Raji (cell line): ENCODE measurements around the gene RBMX.

ENCODE experiments used
- POLR2A ChIP-seq: IDR thresholded peaks from 2 replicates; pipeline ENCODE4 v1.6.1; 2011; ENCODE audit warnings: low read depth, low read length, control low read depth; ENCODE audit not compliant: insufficient read depth

Gene RBMX

DNA sequence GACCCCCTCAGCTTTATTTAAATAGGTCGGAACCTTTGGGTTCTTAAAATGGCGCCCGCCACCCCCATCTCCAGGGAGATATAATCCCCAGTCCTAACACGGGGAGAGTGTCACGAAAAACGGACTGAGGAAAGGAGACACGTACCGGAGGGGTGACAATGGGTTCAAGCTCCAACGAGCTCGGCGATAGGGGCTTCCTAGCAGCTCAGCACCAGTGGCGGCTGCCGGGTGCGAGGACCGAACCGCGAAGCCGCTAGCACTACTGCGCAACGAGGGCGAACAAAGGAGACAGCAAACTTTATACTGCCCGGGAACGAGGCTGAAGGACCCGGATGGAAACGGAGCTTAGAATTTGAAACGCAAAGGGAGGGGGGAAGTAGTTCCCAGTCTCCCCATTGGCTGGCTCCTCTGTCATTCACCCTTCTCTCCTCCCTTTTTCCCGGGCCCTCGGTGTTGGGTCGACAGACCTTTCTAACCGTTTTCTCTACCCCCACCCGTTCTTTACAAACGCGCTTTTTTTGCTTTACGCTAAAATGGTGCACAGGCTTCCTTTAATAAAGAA, at the start of gene RBMX:
TSS of gene RBMX (minus strand) at position 274 of the 562 bp plus-strand sequence. CDS start 1,298 bp downstream, outside the sequence.
- TF ChIP-seq POLR2A, result peak; percentile 97

DNA sequence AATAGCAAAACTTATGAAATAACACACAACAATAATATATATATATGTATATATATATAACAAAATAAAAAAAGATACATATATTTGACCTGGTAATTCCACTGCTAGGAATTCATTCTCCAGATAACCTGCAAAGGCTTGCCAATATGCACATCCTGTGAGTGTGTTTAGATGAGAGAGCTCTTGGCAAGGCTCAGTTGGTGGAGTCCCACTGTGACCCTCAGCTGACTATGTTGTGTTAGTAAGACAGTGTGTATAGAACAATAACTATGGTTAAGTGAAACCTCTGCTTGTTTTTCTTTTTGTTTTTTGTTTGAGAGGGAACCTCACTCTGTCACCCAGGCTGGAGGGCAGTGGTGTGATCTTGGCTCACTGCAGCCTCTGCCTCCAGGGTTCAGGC, 39.5 kb upstream of the RBMX start:
- no peak for TF ChIP-seq POLR2A

DNA sequence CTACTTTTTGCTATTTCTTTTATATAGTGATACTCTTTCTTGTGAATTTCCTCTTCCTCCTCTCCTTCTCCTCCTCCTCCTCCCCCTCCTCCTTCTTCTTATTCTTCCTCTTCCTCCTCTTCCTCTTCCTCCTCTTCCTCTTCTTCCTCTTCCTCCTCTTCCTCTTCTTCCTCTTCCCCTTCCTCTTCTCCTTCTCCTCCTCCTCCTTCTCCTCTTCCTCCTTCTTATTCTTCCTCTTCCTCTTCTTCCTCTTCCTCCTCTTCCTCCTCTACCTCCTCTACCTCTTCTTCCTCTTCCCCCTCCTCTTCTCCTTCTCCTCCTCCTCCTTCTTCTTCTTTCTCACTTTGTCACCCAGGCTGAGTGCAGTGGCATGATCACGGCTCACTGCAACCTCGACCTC, 36.3 kb upstream of the RBMX start:
- no peak for TF ChIP-seq POLR2A

DNA sequence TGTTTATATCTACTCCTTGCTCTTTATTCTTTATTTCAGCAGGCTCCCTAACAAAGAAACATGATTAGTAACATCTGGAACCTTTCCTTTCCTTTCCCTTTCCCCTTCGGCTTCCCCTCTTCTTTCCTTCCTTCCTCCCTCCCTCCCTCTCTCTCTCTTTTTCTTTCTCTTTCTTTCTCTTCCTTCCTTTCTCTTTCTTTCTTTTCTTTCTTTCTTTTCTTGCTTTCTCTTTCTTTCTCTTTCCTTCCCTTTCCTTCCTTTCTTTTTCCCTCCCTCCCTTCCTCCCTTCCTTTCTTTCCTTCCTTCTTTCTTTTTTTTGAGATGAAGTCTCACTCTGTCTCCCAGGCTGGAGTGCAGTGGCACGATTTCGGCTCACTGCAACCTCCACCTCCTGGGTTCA, 30.7 kb upstream of the RBMX start:
- TF ChIP-seq POLR2A, result no peak

DNA sequence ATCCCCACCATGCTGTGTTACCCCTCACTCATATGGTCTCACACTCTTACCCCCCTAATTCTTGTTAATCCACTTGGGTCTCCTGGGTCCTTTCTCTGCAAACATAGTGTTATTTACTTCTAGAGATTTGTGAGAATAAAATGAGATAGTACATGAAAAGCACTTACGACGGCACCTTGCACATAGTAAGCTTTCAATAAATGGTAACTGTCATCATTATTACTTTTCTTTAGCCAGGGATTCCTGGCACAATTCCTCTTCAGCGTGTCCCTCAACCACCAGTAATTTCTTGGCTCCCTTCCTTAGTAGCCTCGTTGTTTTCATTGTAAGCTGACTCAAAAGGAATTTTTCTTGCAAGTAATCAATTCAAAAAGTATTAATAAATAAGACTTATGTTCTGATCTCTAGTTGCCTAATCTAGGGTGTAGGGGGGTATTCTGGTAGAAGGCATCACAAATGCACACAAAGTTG, 30.1 kb upstream of the RBMX start:
- no peak for TF ChIP-seq POLR2A

DNA sequence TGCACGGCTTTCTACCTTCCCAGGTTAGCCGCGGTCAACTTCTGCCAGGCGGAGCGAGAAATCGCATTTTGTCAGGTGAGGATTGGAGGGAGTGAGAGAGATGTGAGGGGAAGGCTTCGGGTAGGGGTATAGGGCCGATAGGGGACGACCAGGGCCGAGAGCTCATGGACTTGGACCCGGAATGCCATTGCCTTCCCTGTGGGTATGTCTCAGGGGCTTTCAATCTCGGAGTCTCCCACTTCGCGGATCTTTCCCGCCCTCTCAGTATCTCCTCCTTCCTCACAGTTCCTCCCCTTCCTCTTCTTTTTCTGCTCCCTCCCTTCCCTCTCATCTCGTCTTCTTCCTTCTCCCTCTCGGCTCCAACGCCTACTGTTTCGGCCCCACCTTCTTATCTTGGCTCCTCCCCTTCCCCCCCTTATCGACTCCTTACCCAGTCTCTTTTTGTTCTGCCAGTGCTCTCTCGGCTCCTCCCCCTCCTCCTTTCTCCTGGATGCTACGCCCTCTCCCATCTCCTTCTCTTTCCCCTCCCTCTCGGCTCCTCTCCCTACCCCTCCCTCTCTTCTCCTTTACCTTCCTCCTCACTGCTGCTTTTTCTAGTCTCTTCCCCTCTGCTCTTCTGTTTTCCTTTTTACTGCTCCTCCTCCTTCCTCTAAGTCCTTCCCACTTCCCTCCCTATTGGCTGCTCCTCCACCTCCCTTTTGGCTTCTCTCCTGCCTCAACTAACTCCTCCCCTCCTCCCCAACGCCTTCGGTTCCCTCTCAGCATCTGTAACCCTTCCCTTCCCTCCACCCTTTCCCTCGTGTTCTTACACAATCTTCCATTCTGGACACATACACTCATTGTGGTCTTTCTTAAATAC, 29.4 kb upstream of the RBMX start:
- peak; percentile 58 for TF ChIP-seq POLR2A

DNA sequence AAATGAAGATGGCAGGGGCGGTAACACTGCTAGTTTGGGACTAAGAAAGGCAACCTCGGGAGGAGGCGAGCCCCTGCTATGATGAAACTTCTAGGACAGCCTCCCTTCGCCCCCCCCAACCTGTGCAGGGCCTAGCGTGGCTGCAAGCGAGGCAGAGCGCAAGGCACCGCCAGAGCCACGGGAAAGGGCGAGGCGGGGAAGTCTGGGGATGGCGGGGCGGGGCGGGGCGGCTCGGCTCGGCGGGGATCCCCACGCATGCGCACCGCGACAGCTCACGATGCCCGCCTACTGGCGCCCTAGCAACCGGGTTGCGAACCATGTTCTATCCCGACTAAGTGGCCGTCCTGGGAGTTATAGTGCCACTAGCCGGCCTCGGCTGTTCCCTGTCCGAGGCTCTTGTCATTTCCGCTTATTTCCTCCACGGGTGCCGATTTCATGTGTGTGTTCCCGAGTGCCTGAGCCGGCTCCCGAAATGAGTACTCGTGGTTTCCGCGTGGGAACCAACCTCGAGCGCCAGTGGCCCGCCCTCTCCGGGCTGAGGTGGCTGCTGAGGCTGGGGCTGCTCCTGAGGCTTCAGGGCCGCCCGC, 28.7 kb upstream of the RBMX start:
- TF ChIP-seq POLR2A, result peak; percentile 46

DNA sequence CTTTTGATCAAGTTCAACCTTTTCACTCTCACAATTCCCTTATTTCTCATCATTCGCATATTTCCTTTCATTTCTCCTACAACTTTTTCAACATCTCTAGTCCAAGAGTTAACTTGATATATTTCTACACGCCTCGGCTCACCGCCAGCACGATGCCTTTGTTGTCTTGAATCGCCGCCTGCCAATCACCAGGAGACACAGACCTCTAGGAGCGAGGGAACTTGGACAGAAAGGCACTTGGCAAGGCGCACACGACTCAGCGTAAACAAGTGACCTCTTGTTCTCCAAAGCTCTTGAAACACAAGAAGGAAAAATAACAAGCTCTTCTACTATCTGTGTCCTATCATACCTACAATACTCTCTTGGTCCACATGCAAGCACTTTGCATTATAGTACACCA, 27.1 kb upstream of the RBMX start:
- no peak for TF ChIP-seq POLR2A

DNA sequence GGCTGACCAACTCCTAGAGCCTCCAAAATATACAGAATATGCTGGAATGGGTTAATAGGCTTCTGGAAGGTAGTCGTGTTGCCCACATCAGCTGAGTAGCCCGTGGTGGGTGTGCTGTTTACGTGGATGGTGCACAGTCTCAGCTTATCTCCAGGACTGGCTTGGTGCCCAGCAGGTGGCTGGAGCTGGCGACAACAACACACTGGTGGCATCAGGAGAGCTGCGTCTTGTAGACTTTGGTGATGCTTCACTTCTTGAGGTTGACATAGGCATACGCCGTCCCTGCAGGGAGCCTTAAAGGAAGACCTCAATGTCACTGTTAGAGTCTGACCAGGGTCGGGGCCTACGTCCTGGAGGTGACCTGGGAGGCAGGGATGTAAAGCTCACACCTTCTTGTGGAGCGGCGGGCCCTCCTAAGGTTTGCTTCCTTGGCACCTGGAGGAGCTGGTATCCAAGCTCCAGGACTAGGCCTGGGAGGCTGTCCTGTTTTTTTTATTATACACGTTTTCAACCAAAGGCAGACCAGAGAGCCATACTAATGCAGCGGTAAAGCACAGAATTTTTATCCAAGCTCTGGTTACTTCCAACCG, 26.5 kb upstream of the RBMX start:
- no peak for TF ChIP-seq POLR2A

DNA sequence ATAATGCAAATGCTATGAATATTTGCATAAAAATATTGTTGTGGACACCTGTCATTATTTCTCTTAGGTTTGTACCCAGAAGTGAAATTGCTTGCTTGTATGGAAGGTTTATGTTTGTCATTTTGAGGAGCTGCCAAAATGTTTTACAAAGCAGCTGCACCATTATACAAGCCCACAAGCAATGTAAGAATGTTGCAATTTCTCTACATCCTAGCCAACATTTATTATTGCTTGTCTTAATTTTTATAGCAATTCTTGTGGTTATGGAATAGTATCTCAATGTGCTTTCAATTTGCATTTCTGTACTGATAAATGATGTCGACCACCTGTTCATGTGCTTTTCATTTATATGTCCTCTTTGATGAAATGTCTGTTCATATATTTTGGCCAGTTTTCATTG, 18.7 kb upstream of the RBMX start:
- no peak for TF ChIP-seq POLR2A

DNA sequence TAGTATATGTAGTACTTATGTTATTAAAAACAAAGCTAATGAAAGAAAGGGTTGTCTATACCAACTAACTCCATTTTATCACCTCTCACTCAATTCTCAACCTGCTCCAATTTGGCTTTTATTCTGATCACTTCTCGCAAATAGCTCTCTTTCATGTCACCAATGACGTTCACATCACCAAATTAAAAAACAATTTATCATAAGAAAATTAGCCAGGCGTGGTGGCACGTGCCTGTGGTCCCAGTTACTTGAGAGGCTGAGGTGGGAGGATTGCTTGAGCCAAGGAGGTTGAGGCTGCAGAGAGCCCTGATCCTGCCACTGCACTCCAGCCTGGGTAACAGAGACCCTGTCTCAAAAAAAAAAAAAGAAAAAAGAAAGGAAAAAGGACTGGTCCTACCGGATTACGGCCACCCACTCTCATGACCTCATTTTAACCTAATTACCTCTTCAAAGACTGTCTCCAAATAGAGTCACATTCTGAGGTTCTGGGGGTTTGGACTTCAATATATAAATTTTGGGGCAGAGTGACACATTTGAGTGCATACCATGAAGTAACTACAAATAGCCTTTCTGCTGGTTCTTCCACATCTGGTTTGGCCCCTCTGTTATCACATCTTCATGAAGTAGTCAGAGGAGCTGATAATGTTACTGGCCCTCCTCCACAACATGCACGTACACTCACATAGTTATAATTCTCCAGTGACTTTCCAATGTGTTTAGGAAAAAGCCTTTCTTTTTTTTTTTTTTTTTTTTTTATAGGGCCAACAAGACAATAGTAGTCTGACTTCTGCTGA, 15.8 kb upstream of the RBMX start:
- TF ChIP-seq POLR2A, result no peak

DNA sequence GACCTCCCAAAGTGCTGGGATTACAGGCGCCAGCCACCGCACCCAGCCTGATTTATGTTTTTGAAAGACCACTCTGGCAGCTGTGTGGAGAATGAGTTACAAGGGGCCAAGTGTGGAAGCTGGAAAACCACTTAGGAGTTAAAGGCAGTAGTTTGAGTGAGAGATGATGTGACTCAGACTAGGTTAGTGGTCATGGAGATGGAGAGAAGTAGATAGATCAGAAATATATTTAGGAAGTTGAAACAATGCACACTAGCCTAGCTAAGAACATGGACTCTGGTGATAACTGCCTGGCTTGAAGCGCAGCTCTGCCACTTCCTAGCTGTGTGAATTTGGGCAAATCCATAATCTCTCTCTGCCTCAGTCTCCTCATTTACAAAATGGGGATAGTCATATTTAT, 11.9 kb upstream of the RBMX start:
- TF ChIP-seq POLR2A, result no peak

DNA sequence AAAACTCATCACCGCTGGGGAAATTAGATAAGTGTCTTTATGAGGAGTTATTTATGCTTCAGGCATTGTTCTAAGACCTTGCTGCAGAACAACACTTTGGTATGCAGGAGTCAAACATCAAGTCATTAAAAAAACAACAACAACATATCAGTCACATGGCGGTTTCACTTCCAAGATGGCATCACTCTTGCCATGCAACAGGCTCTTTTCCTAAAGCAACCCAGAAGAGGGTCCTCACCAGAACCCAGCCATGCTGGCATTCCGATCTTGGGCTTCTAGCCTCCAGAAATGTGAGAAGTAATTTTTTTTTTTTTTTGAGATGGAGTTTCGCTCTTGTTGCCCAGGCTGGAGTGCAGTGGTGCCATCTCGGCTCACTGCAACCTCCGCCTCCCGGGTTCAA, 8.7 kb upstream of the RBMX start:
- no peak for TF ChIP-seq POLR2A

DNA sequence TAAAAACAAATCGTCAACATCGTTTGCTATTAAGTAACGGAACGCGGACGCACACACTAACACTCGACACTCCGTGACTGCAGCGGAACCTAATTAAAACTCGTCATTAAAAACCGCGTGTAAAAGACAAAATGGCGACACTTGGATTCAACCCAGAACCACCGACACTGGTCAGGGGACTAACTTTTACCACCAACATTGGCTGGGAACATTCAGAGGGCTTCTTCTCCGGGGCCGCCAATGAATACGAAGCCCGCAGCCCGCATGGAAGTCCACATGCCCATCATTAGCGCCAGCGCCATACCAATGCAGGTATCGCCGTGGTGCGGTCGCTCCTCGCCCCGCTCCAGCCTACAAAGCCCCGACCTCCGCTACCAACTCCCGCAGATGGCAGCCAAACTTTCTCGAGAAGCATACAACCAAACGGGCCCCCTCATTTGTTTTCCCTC, 498 bp downstream of the RBMX start:
- no peak for TF ChIP-seq POLR2A
